Measurements from ENCODE around the gene ICAM1. TPM values are rescaled to one million over a fixed set of nuclear protein-coding genes. Genes with fewer than 3 reads are reported as not detected.

The ICAM1 gene
- total RNA-seq, 4 donors from 2014 or later = 8.1 to 37.6 (median 19.7) TPM

GRCh38 chr19:10245189-10245939 is 25.6 kb upstream of the ICAM1 start:
- intact Hi-C loops (cut with DNase I) = no loop called here
- no peaks in the 10 kb centered on the region for H3K9me3 ChIP-seq
- no peak overlapping the region for H3K4me3 ChIP-seq (replicated peaks in 1 of 3)
- WGBS, 2 donors = 76 to 86% methylated on average over 9 of the region's 9 CpGs
- no peaks in the 10 kb centered on the region for H3K27me3 ChIP-seq
- H3K27ac ChIP-seq = no peak overlapping the region
- no peaks in the 10 kb centered on the region for H3K4me1 ChIP-seq
- TF ChIP-seq CTCF (IDR thresholded peaks at IDR 0.05) (no peak), POLR2A (IDR thresholded peaks at IDR 0.05) (no peak)
- no peaks in the 10 kb centered on the region for H3K36me3 ChIP-seq
- DNase-seq = no peak

GRCh38 chr19:10246511-10246910 is 24.4 kb upstream of the ICAM1 start:
- TF ChIP-seq POLR2A (IDR thresholded peaks at IDR 0.05) = no peak
- intact Hi-C loops (cut with DNase I) = no loop called here
- Histone ChIP-seq H3K4me1 (no peaks in the 10 kb centered on the region), H3K4me3 (replicated peaks in 1 of 3) (no peak overlapping the region), H3K36me3 (no peaks in the 10 kb centered on the region), H3K27me3 (no peaks in the 10 kb centered on the region), H3K27ac (no peak overlapping the region), H3K9me3 (no peaks in the 10 kb centered on the region)
- DNase-seq = no peak
- 84 to 87% methylated on average over 6 of the region's 6 CpGs for WGBS, 2 donors

GRCh38 chr19:10251792-10252694 is 18.9 kb upstream of the ICAM1 start, which contains the start of gene MRPL4:
Gene MRPL4 (plus strand): TSS chr19:10252214. CDS start chr19:10252254, 40 bp downstream.
- TF ChIP-seq CTCF (IDR thresholded peaks at IDR 0.05) (peak in 1 of 6 experiments; percentile 20), POLR2A (IDR thresholded peaks at IDR 0.05) (peak in 1 of 2 donors; percentile 54)
- DNase-seq = peak; percentile 98
- Histone ChIP-seq H3K4me3 (replicated peaks in 1 of 3) (peak within 1 kb of the TSS; percentile 54 to 85 (median 85)), H3K36me3 (peaks cover 10% of the 10 kb centered on the region in 2 donors), H3K27me3 (no peaks in the 10 kb centered on the region), H3K4me1 (peaks cover 0 to 7% of the 10 kb centered on the region in 2 donors), H3K9me3 (no peaks in the 10 kb centered on the region), H3K27ac (peak within 1 kb of the TSS; percentile 45 to 65 (median 52))
- 0 to 1% methylated on average over 19 to 51 of the region's 77 CpGs for WGBS, 2 donors
- intact Hi-C loops (cut with DNase I) = loop anchor here (10.0 kb wide), 2 partner anchors 137 to 317 kb away; partner anchors contain the start of genes EIF3G, OLFM2 and P2RY11

GRCh38 chr19:10252707-10253106 is 18.2 kb upstream of the ICAM1 start:
- intact Hi-C loops (cut with DNase I) = loop anchor here (10.0 kb wide), 2 partner anchors 138 to 318 kb away; partner anchors contain the start of genes EIF3G, OLFM2 and P2RY11
- TF ChIP-seq CTCF (IDR thresholded peaks at IDR 0.05) = no peak
- TF ChIP-seq POLR2A (IDR thresholded peaks at IDR 0.05) = no peak
- H3K4me3 ChIP-seq (replicated peaks in 1 of 3) = peak overlapping the region; percentile 54 to 85 (median 85)
- WGBS, 2 donors = 29 to 34% methylated on average over 7 to 8 of the region's 8 CpGs
- H3K4me1 ChIP-seq = peaks cover 0 to 7% of the 10 kb centered on the region in 2 donors
- no peak for DNase-seq
- no peaks in the 10 kb centered on the region for H3K9me3 ChIP-seq
- H3K27me3 ChIP-seq = no peaks in the 10 kb centered on the region
- peak overlapping the region in 1 of 3 donors; percentile 45 for H3K27ac ChIP-seq
- peaks cover 15 to 17% of the 10 kb centered on the region in 2 donors for H3K36me3 ChIP-seq

- Histone ChIP-seq H3K36me3 (peaks cover 25 to 27% of the 10 kb centered on the region in 2 donors), H3K4me3 (replicated peaks in 1 of 3) (no peak overlapping the region), H3K4me1 (peaks cover 6 to 13% of the 10 kb centered on the region in 2 donors), H3K27ac (no peak overlapping the region), H3K9me3 (no peaks in the 10 kb centered on the region), H3K27me3 (no peaks in the 10 kb centered on the region)
- DNase-seq = no peak
- WGBS, 2 donors = 93 to 95% methylated on average over 3 of the region's 3 CpGs
- intact Hi-C loops (cut with DNase I) = loop anchor here (10.0 kb wide), 2 partner anchors 139 to 319 kb away; partner anchors contain the start of genes EIF3G, OLFM2 and P2RY11
- TF ChIP-seq POLR2A (IDR thresholded peaks at IDR 0.05) (no peak), CTCF (IDR thresholded peaks at IDR 0.05) (no peak)
These were observed 16.7 kb upstream of the ICAM1 start for GRCh38 chr19:10254244-10254643.

All from thyroid gland (tissue), 4 donors.